Measurements from ENCODE around the gene NCK2.

- TF ChIP-seq, protein P1, sequence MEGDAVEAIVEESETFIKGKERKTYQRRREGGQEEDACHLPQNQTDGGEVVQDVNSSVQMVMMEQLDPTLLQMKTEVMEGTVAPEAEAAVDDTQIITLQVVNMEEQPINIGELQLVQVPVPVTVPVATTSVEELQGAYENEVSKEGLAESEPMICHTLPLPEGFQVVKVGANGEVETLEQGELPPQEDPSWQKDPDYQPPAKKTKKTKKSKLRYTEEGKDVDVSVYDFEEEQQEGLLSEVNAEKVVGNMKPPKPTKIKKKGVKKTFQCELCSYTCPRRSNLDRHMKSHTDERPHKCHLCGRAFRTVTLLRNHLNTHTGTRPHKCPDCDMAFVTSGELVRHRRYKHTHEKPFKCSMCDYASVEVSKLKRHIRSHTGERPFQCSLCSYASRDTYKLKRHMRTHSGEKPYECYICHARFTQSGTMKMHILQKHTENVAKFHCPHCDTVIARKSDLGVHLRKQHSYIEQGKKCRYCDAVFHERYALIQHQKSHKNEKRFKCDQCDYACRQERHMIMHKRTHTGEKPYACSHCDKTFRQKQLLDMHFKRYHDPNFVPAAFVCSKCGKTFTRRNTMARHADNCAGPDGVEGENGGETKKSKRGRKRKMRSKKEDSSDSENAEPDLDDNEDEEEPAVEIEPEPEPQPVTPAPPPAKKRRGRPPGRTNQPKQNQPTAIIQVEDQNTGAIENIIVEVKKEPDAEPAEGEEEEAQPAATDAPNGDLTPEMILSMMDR (IDR thresholded peaks at IDR 0.05) = no peak
- TF ChIP-seq POLR2A (IDR thresholded peaks at IDR 0.05) = no peak
These were observed 158.5 kb downstream of the NCK2 start for GRCh38 chr2:105903051-105903674.

All from esophagus squamous epithelium (tissue), 4 donors.